Measurements from ENCODE around the gene CNKSR2. TPM values are rescaled to one million over a fixed set of nuclear protein-coding genes. Genes with fewer than 3 reads are reported as not detected.

The CNKSR2 gene
- total and polyA plus RNA-seq, 4 experiments from 2014 or later = 1.5 to 9.8 (median 5.4) TPM

- Mint-ChIP-seq H3K4me3 (no peak overlapping the region), H3K36me3 (peaks cover 1 to 8% of the 10 kb centered on the region in 2 donors), H3K27me3 (no peaks in the 10 kb centered on the region), H3K9me3 (peaks cover 0 to 9% (median under 1%) of the 10 kb centered on the region in 8 donors), H3K27ac (no peak overlapping the region), H3K4me1 (no peaks in the 10 kb centered on the region)
- no peaks in the 10 kb centered on the region for H3K4me1 ChIP-seq (ENCODE audit: insufficient read depth, low read length)
- no peaks in the 10 kb centered on the region for H3K27me3 ChIP-seq (ENCODE audit: insufficient read depth, low read length)
- CTCF ChIA-PET (ENCODE audit: partially characterized antibody) = no interaction called here
- POLR2A ChIA-PET (ENCODE audit: partially characterized antibody) = no interaction called here
- H3K4me3 ChIP-seq (ENCODE audit: low read length in 2 of 2) = no peak overlapping the region
- no peaks in the 10 kb centered on the region for H3K36me3 ChIP-seq (ENCODE audit: insufficient read depth, low read length)
- DNase-seq = no peak
- H3K9me3 ChIP-seq (ENCODE audit: control insufficient read depth in 1 of 2, low read length in 2 of 2) = no peaks in the 10 kb centered on the region
- H3K27ac ChIP-seq (ENCODE audit: low read depth, low read length) = no peak overlapping the region
- intact Hi-C loops (cut with micrococcal nuclease) = no loop called here
Observed at GRCh38 chrX:21581479-21581878, 207.3 kb downstream of the CNKSR2 start.

GRCh38 chrX:21586001-21586400, 211.8 kb downstream of the CNKSR2 start:
- H3K36me3 Mint-ChIP-seq = peaks cover 1 to 8% of the 10 kb centered on the region in 2 donors
- H3K4me1 Mint-ChIP-seq = peaks cover 0 to 12% (median 5%) of the 10 kb centered on the region in 4 donors
- Histone ChIP-seq H3K36me3 (ENCODE audit: insufficient read depth, low read length) (no peaks in the 10 kb centered on the region), H3K27ac (ENCODE audit: low read depth, low read length) (no peak overlapping the region), H3K4me1 (ENCODE audit: insufficient read depth, low read length) (peaks cover 8% of the 10 kb centered on the region), H3K27me3 (ENCODE audit: insufficient read depth, low read length) (no peaks in the 10 kb centered on the region), H3K9me3 (ENCODE audit: control insufficient read depth in 1 of 2, low read length in 2 of 2) (no peaks in the 10 kb centered on the region), H3K4me3 (ENCODE audit: low read length in 2 of 2) (no peak overlapping the region)
- peaks cover 0 to 15% (median 6%) of the 10 kb centered on the region in 8 donors for H3K9me3 Mint-ChIP-seq
- ChIA-PET CTCF (ENCODE audit: partially characterized antibody) (no interaction called here), POLR2A (ENCODE audit: partially characterized antibody) (no interaction called here)
- intact Hi-C loops (cut with micrococcal nuclease) = no loop called here
- no peak for DNase-seq
- H3K27ac Mint-ChIP-seq = no peak overlapping the region
- H3K4me3 Mint-ChIP-seq = no peak overlapping the region
- no peaks in the 10 kb centered on the region for H3K27me3 Mint-ChIP-seq

- Mint-ChIP-seq H3K36me3 (peaks cover 0 to 5% of the 10 kb centered on the region in 2 donors), H3K27me3 (no peaks in the 10 kb centered on the region), H3K9me3 (peaks cover 0 to 15% (median 6%) of the 10 kb centered on the region in 8 donors), H3K27ac (peak overlapping the region in 6 of 7 donors; percentile 2 to 93 (median 22)), H3K4me3 (peak overlapping the region in 1 of 8 donors; percentile 45), H3K4me1 (peaks cover 0 to 12% (median 5%) of the 10 kb centered on the region in 4 donors)
- Histone ChIP-seq H3K27ac (ENCODE audit: low read depth, low read length) (no peak overlapping the region), H3K27me3 (ENCODE audit: insufficient read depth, low read length) (no peaks in the 10 kb centered on the region), H3K9me3 (ENCODE audit: control insufficient read depth in 1 of 2, low read length in 2 of 2) (no peaks in the 10 kb centered on the region), H3K4me1 (ENCODE audit: insufficient read depth, low read length) (peaks cover 8% of the 10 kb centered on the region), H3K4me3 (ENCODE audit: low read length in 2 of 2) (no peak overlapping the region), H3K36me3 (ENCODE audit: insufficient read depth, low read length) (no peaks in the 10 kb centered on the region)
- intact Hi-C loops (cut with micrococcal nuclease) = no loop called here
- DNase-seq = peak in 4 of 5 donors; percentile 3 to 8 (median 6)
- CTCF ChIA-PET (ENCODE audit: partially characterized antibody) = no interaction called here
- POLR2A ChIA-PET (ENCODE audit: partially characterized antibody) = no interaction called here
Observed at GRCh38 chrX:21590012-21590776, 216.0 kb downstream of the CNKSR2 start.

- Mint-ChIP-seq H3K4me1 (no peaks in the 10 kb centered on the region), H3K9me3 (no peaks in the 10 kb centered on the region), H3K27me3 (no peaks in the 10 kb centered on the region), H3K4me3 (no peak overlapping the region), H3K36me3 (peaks cover 3 to 11% of the 10 kb centered on the region in 2 donors), H3K27ac (no peak overlapping the region)
- H3K4me1 ChIP-seq (ENCODE audit: insufficient read depth, low read length) = no peaks in the 10 kb centered on the region
- H3K4me3 ChIP-seq (ENCODE audit: low read length in 2 of 2) = no peak overlapping the region
- ChIA-PET CTCF (ENCODE audit: partially characterized antibody) (no interaction called here), POLR2A (ENCODE audit: partially characterized antibody) (no interaction called here)
- H3K9me3 ChIP-seq (ENCODE audit: control insufficient read depth in 1 of 2, low read length in 2 of 2) = no peaks in the 10 kb centered on the region
- DNase-seq = no peak
- intact Hi-C loops (cut with micrococcal nuclease) = no loop called here
- H3K36me3 ChIP-seq (ENCODE audit: insufficient read depth, low read length) = no peaks in the 10 kb centered on the region
- no peaks in the 10 kb centered on the region for H3K27me3 ChIP-seq (ENCODE audit: insufficient read depth, low read length)
- no peak overlapping the region for H3K27ac ChIP-seq (ENCODE audit: low read depth, low read length)
Observed at GRCh38 chrX:21606002-21606401, 231.8 kb downstream of the CNKSR2 start.

- Histone ChIP-seq H3K4me3 (ENCODE audit: low read length in 2 of 2) (no peak overlapping the region), H3K4me1 (ENCODE audit: insufficient read depth, low read length) (no peaks in the 10 kb centered on the region), H3K27me3 (ENCODE audit: insufficient read depth, low read length) (no peaks in the 10 kb centered on the region), H3K9me3 (ENCODE audit: control insufficient read depth in 1 of 2, low read length in 2 of 2) (no peaks in the 10 kb centered on the region), H3K27ac (ENCODE audit: low read depth, low read length) (no peak overlapping the region), H3K36me3 (ENCODE audit: insufficient read depth, low read length) (no peaks in the 10 kb centered on the region)
- POLR2A ChIA-PET (ENCODE audit: partially characterized antibody) = no interaction called here
- CTCF ChIA-PET (ENCODE audit: partially characterized antibody) = no interaction called here
- no peak for DNase-seq
- H3K27ac Mint-ChIP-seq = no peak overlapping the region
- no peaks in the 10 kb centered on the region for H3K4me1 Mint-ChIP-seq
- H3K9me3 Mint-ChIP-seq = no peaks in the 10 kb centered on the region
- H3K27me3 Mint-ChIP-seq = no peaks in the 10 kb centered on the region
- H3K4me3 Mint-ChIP-seq = no peak overlapping the region
- intact Hi-C loops (cut with micrococcal nuclease) = no loop called here
- peaks cover 3 to 11% of the 10 kb centered on the region in 2 donors for H3K36me3 Mint-ChIP-seq
Observed at GRCh38 chrX:21610168-21610567, 235.9 kb downstream of the CNKSR2 start.

- no peak overlapping the region for H3K4me3 Mint-ChIP-seq
- H3K27me3 Mint-ChIP-seq = no peaks in the 10 kb centered on the region
- intact Hi-C loops (cut with micrococcal nuclease) = no loop called here
- H3K27ac Mint-ChIP-seq = no peak overlapping the region
- no peak for DNase-seq
- H3K27me3 ChIP-seq (ENCODE audit: insufficient read depth, low read length) = no peaks in the 10 kb centered on the region
- H3K4me1 Mint-ChIP-seq = no peaks in the 10 kb centered on the region
- H3K4me1 ChIP-seq (ENCODE audit: insufficient read depth, low read length) = no peaks in the 10 kb centered on the region
- peaks cover 3 to 6% of the 10 kb centered on the region in 2 donors for H3K36me3 Mint-ChIP-seq
- ChIA-PET CTCF (ENCODE audit: partially characterized antibody) (no interaction called here), POLR2A (ENCODE audit: partially characterized antibody) (no interaction called here)
- H3K36me3 ChIP-seq (ENCODE audit: insufficient read depth, low read length) = no peaks in the 10 kb centered on the region
- no peak overlapping the region for H3K27ac ChIP-seq (ENCODE audit: low read depth, low read length)
- H3K9me3 ChIP-seq (ENCODE audit: control insufficient read depth in 1 of 2, low read length in 2 of 2) = no peaks in the 10 kb centered on the region
- no peaks in the 10 kb centered on the region for H3K9me3 Mint-ChIP-seq
- H3K4me3 ChIP-seq (ENCODE audit: low read length in 2 of 2) = no peak overlapping the region
Observed at GRCh38 chrX:21612154-21612553, 237.9 kb downstream of the CNKSR2 start.

GRCh38 chrX:21616386-21616785, 242.2 kb downstream of the CNKSR2 start:
- H3K36me3 ChIP-seq (ENCODE audit: insufficient read depth, low read length) = no peaks in the 10 kb centered on the region
- no peak for DNase-seq
- no peaks in the 10 kb centered on the region for H3K36me3 Mint-ChIP-seq
- no peaks in the 10 kb centered on the region for H3K27me3 ChIP-seq (ENCODE audit: insufficient read depth, low read length)
- no peaks in the 10 kb centered on the region for H3K9me3 ChIP-seq (ENCODE audit: control insufficient read depth in 1 of 2, low read length in 2 of 2)
- no peak overlapping the region for H3K27ac Mint-ChIP-seq
- no peaks in the 10 kb centered on the region for H3K9me3 Mint-ChIP-seq
- H3K4me3 ChIP-seq (ENCODE audit: low read length in 2 of 2) = no peak overlapping the region
- intact Hi-C loops (cut with micrococcal nuclease) = no loop called here
- no peaks in the 10 kb centered on the region for H3K27me3 Mint-ChIP-seq
- CTCF ChIA-PET (ENCODE audit: partially characterized antibody) = no interaction called here
- no peaks in the 10 kb centered on the region for H3K4me1 Mint-ChIP-seq
- H3K4me3 Mint-ChIP-seq = no peak overlapping the region
- H3K27ac ChIP-seq (ENCODE audit: low read depth, low read length) = no peak overlapping the region
- H3K4me1 ChIP-seq (ENCODE audit: insufficient read depth, low read length) = no peaks in the 10 kb centered on the region
- POLR2A ChIA-PET (ENCODE audit: partially characterized antibody) = no interaction called here
